Right atrium auricular region (tissue), 2 donors: ENCODE data around the gene GLE1. TPM values are rescaled to one million over a fixed set of nuclear protein-coding genes. Genes with fewer than 3 reads are reported as not detected.
A peak's percentile ranks its signal among the peaks of the same experiment; 100 is the strongest.

Source experiments
- DNase-seq: peaks from one replicate; pipeline ENCODE4 v3.0.0-alpha.2; 2019; ENCODE audit warnings: low spot score
- H3K27ac ChIP-seq, 2 donors: fragments of 200-600 bp; sonication (generic); 1 replicate in 1 of 2; 2 replicates in 1 of 2; pipeline ENCODE4 v1.5.1; 2016 to 2019
- H3K27me3 ChIP-seq, 2 donors: fragments of 200-600 bp; sonication (generic); one replicate each; pipeline versions ENCODE4 v1.5.1 to v1.6.0; 2017 to 2019
- H3K36me3 ChIP-seq: fragments of 200-600 bp; sonication (generic); one replicate; pipeline ENCODE4 v1.5.1; 2016
- H3K4me1 ChIP-seq, 2 donors: fragments of 200-600 bp; sonication (generic); one replicate each; pipeline versions ENCODE4 v1.5.1 to v1.6.0; 2017 to 2019
- H3K4me3 ChIP-seq, 2 donors: fragments of 200-600 bp; sonication (generic); 1 replicate in 1 of 2; 2 replicates in 1 of 2; pipeline ENCODE4 v1.5.1; 2017 to 2019; ENCODE audit warnings: mild to moderate bottlenecking in 1 of 2, moderate library complexity in 1 of 2
- H3K9me3 ChIP-seq, 2 donors: fragments of 200-600 bp; sonication (generic); one replicate each; pipeline ENCODE4 v1.5.1; 2019
- total RNA-seq, 2 donors: library from RNA; depleted of rRNA; stranded (reverse); fragments of >200 nt; gene quantifications; one replicate each; pipeline ENCODE4 v1.1.0, GENCODE V29; 2016
- TF ChIP-seq, protein P1 (sequence below), 2 donors: fragments of 200-600 bp; sonication (generic); IDR thresholded peaks; one replicate each; pipeline ENCODE4 v1.5.1; 2019; ENCODE audit warnings: antibody characterized with exemption in 2 of 2

GLE1 gene
- total RNA-seq, 2 donors from 2014 or later = 14.4 to 18.1 TPM

DNA sequence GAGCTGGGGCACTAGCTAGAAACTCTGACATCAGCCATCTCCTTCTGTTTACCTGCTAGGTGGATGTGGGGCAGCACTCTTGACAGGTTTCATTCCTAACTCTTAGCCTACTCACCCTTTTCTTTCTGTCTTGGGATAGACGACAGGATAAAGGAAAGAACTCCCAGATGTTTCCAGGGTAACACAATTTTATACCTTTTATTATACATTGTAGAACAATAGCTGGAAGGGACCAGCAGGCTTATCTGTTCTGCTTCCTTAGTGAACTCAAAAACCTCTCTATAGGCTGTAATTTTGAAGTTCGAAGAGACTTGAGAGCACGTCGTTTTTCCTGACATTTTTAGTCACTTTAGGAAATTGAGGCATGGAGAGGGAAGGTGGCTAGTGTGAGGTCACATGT lies 61.1 kb downstream of the GLE1 start:
- no peaks in the 10 kb centered on the region for H3K9me3 ChIP-seq
- no peak for DNase-seq
- no peaks in the 10 kb centered on the region for H3K27me3 ChIP-seq
- no peak overlapping the region for H3K4me3 ChIP-seq
- H3K27ac ChIP-seq = peak overlapping the region in 1 of 2 donors; percentile 16
- H3K36me3 ChIP-seq = peaks cover 41% of the 10 kb centered on the region
- peaks cover 0 to 48% of the 10 kb centered on the region in 2 donors for H3K4me1 ChIP-seq
- TF ChIP-seq, protein P1, sequence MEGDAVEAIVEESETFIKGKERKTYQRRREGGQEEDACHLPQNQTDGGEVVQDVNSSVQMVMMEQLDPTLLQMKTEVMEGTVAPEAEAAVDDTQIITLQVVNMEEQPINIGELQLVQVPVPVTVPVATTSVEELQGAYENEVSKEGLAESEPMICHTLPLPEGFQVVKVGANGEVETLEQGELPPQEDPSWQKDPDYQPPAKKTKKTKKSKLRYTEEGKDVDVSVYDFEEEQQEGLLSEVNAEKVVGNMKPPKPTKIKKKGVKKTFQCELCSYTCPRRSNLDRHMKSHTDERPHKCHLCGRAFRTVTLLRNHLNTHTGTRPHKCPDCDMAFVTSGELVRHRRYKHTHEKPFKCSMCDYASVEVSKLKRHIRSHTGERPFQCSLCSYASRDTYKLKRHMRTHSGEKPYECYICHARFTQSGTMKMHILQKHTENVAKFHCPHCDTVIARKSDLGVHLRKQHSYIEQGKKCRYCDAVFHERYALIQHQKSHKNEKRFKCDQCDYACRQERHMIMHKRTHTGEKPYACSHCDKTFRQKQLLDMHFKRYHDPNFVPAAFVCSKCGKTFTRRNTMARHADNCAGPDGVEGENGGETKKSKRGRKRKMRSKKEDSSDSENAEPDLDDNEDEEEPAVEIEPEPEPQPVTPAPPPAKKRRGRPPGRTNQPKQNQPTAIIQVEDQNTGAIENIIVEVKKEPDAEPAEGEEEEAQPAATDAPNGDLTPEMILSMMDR (IDR thresholded peaks at IDR 0.05) = no peak

DNA sequence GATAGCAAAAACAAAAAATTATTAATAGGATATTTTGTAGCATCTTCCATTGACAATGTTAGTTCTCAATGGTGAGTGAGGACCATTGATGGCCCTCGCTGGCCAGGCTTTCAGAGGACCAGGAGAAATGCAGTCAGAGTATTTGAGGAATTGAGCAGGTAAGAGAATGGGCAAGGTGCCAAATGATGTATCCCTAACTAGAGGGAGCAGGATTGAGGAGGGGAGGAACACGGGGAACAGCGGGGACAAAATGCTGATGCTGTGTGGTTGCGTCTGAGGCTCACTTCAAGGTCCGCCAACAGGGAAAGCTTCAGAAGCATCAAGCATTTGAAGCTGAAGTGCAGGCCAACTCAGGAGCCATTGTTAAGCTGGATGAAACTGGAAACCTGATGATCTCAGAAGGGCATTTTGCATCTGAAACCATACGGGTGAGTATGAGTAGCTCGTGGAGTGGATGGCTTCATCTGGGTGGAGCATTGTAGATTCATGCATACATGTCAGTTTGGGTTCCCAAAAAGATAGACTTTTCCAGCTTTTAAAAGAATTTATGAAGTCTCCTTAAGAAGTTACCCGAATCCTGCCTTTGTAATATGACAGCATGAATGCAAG lies 64.1 kb downstream of the GLE1 start:
- Histone ChIP-seq H3K4me3 (no peak overlapping the region), H3K4me1 (peaks cover 0 to 30% of the 10 kb centered on the region in 2 donors), H3K27ac (no peak overlapping the region), H3K27me3 (no peaks in the 10 kb centered on the region), H3K9me3 (no peaks in the 10 kb centered on the region), H3K36me3 (peaks cover 63% of the 10 kb centered on the region)
- TF ChIP-seq, protein P1 (IDR thresholded peaks at IDR 0.05) = no peak
- no peak for DNase-seq

DNA sequence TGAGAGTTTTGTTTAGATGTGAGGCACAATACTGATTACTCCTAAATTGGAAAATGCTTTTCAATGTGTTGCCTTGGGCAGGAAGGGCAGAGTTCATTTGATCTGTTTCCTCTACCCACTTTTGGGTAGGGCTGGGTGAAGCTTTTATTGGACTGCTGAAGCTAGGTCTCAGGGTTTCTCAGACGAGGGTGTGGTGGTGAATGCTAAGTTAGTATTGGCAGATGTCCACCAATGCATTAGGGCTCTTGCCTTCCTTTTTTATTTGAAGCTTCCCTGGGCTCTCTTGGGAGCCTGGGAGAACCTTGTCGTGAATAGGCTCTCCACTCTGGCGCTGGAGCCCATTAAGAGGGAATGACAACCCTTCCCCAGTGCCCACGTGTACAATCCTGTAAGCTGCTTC lies 71.0 kb downstream of the GLE1 start:
- peaks cover 0 to 16% of the 10 kb centered on the region in 2 donors for H3K4me1 ChIP-seq
- TF ChIP-seq, protein P1 (IDR thresholded peaks at IDR 0.05) = no peak
- no peak for DNase-seq
- H3K4me3 ChIP-seq = no peak overlapping the region
- no peaks in the 10 kb centered on the region for H3K9me3 ChIP-seq
- no peaks in the 10 kb centered on the region for H3K27me3 ChIP-seq
- H3K36me3 ChIP-seq = peaks cover 90% of the 10 kb centered on the region
- H3K27ac ChIP-seq = no peak overlapping the region

DNA sequence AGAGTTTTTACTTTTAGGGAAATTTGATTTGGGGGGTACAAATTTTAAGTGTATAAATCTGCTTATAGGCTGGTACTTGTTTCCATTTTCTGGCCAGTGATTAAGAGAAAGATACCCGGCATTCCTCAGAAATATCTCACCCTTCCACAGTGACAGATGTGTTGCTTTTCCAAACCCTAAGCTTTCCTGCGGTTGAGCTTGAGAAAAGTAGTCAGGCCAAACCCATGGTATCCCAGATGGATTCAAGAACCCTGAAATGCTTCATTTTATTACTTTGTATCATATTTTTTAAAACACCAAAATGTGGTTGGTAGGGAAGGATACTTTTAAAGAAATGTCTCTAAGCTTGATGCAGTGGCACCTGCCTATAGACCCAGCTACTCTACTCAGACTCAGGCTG lies 71.4 kb downstream of the GLE1 start:
- Histone ChIP-seq H3K9me3 (no peaks in the 10 kb centered on the region), H3K36me3 (peaks cover 90% of the 10 kb centered on the region), H3K4me1 (peaks cover 0 to 16% of the 10 kb centered on the region in 2 donors), H3K27me3 (no peaks in the 10 kb centered on the region), H3K4me3 (no peak overlapping the region), H3K27ac (no peak overlapping the region)
- DNase-seq = no peak
- TF ChIP-seq, protein P1 (IDR thresholded peaks at IDR 0.05) = no peak

DNA sequence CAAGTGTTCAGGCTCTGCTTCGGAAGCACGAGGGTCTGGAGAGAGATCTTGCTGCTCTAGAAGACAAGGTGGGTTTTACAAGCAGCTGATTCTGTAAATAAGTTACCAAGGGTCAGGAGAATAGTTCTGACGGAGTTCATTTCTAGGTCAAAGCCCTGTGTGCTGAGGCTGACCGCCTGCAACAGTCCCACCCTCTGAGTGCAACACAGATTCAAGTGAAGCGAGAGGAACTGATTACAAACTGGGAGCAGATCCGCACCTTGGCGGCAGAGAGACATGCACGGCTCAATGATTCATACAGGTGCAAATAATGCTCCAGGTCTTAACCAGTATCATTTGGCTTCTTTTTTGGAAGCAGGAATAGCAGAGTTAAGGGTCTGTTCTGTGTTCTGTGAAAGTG lies 72.7 kb downstream of the GLE1 start:
- H3K4me1 ChIP-seq = peaks cover 0 to 16% of the 10 kb centered on the region in 2 donors
- H3K9me3 ChIP-seq = no peaks in the 10 kb centered on the region
- TF ChIP-seq, protein P1 (IDR thresholded peaks at IDR 0.05) = no peak
- no peak overlapping the region for H3K4me3 ChIP-seq
- peaks cover 94% of the 10 kb centered on the region for H3K36me3 ChIP-seq
- no peak overlapping the region for H3K27ac ChIP-seq
- H3K27me3 ChIP-seq = no peaks in the 10 kb centered on the region
- DNase-seq = no peak

DNA sequence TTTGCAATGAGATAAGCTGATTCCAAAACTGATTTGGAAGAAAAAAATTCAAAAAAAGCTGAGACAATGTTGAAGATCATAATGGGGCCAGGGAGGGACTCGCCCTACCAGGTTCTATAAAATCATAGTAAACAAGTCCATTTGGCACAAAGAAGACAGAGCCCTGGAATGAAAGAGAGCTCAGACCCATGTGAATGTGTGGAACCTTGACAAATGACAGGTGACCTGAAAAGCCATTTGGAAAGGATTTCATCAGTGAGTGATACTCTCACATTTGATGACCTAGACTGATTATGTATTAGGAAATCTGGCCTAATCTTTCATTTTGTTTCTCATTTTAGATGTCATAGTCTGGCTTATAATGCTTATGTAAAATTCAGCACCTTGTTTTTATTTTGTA lies 74.7 kb downstream of the GLE1 start:
- no peak overlapping the region for H3K27ac ChIP-seq
- peaks cover 0 to 16% of the 10 kb centered on the region in 2 donors for H3K4me1 ChIP-seq
- H3K9me3 ChIP-seq = no peaks in the 10 kb centered on the region
- H3K27me3 ChIP-seq = no peaks in the 10 kb centered on the region
- H3K4me3 ChIP-seq = no peak overlapping the region
- peaks cover 99% of the 10 kb centered on the region for H3K36me3 ChIP-seq
- TF ChIP-seq, protein P1 (IDR thresholded peaks at IDR 0.05) = no peak
- no peak for DNase-seq
